HG03159 (cell line): ENCODE data around the gene WDR13.
"Not testable (repeated sequence)": the region's sequence is repeated elsewhere in the genome, so short reads cannot be mapped to it uniquely, and the experiment has no call there.

Experiments used
- ATAC-seq: cut with Tn5 transposase; IDR thresholded peaks from one replicate; pipeline ENCODE4 v1.9.1; 2021; ENCODE audit warnings: mild to moderate bottlenecking, moderate library complexity; ENCODE audit not compliant: unreplicated experiment

The WDR13 gene

DNA sequence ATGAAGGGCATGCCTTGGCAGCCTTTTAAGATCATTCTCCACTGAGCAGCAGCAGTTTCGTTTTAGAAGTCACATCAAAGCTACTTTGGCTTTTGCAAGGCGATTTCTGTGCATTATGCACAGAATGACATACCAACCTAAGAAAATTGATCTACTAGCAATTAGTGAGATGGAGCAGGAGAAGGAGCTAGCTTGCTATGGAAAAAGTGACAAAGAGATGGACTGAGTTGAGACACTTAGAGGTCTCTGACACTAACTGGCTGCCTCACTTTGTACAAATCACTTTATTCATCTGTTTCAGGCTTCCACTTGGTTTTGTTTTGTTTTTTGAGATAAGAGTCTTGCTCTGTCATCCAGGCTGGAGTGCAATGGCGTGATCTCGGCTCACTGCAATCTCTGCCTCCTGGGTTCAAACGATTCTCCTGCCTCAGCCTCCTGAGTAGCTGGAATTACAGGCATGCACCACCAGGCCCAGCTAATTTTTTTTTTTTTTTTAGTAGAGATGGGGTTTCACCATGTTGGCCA is 54.8 kb downstream of the WDR13 start:
- ATAC-seq, result not testable (repeated sequence)

GRCh38 chrX:48654746-48655145 is 57.5 kb downstream of the WDR13 start:
- not testable (repeated sequence) for ATAC-seq
